ENCODE data around the gene NBEA. TPM values are rescaled to one million over a fixed set of nuclear protein-coding genes. Genes with fewer than 3 reads are reported as not detected.

NBEA gene
- total RNA-seq, 1 donor from 2014 or later, result 0.27 TPM

DNA sequence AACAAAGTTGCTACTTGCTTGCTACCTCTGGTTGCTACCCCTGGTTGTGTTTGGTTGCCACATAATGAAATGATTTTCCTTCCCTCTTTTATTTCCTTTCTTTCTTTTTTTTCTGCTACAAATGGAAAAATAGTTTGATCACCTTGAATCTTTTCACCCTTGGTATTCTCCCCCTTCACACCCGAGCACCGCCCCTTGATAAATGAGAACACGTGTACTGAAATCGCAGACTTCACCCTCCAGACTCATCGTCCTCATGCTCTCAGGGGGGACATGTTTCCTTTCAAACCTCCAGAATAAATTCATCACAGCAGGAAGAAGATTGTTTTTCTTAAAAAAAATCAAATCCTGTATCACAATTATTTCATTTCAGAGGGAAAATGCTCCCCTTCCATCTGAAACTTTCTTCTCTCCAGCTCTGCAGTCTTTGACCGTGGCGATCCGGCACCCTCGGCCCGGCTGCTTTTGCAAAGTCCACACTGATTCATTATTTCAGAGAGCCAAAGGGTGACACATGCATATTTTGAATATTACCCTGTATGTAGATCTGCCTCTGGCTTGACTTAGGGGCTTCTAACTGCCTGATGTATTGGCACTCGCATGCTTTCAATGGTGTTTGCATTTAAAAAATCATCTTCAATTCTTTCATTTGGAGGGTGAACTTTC, 757.0 kb downstream of the NBEA start:
- intact Hi-C loops (cut with micrococcal nuclease), result no loop called here

GRCh38 chr13:35699825-35700510, 757.9 kb downstream of the NBEA start:
- intact Hi-C loops (cut with micrococcal nuclease), result no loop called here

GRCh38 chr13:35700671-35701070, 758.6 kb downstream of the NBEA start:
- intact Hi-C loops (cut with micrococcal nuclease), result no loop called here

DNA sequence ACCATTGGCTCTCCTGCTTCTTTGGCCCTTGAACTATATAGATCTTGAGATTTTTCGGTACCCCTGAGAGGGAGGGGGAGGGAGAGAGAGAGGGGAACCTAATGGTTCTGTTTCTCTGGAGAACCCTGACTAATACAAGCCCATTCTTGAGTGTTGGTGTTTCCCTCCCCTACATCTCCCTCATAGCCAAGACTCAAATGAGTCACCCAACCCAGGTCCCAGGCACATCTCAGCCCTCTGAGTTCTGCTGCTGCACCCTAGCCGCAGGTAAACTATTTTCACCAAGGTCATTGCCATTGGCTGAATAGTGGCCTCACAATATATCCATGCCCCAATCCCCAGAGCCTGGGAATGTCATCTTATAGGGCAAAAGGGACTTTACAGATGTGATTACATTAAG, 760.2 kb downstream of the NBEA start:
- intact Hi-C loops (cut with micrococcal nuclease), result no loop called here

- intact Hi-C loops (cut with micrococcal nuclease), result no loop called here
Observed at GRCh38 chr13:35703061-35703460, 761.0 kb downstream of the NBEA start.

DNA sequence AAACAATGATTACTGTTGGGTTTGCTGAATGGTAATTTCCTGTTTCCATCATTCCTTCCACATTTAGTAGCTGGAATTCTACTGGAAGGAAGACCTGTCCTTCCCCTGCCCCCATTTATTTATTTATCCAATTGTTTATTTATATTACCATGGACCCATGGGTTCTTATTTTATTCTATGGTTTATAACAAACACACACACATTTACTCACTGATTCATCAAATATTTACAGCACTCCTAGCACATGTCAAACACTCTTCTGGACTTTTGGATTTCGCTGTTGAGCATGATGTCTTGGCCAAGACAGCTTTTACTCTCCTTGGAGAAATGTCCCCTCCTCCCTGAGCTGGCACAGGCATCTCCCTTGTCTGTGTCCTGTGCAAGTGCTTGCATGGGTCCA, 762.3 kb downstream of the NBEA start:
- intact Hi-C loops (cut with micrococcal nuclease), result no loop called here

DNA sequence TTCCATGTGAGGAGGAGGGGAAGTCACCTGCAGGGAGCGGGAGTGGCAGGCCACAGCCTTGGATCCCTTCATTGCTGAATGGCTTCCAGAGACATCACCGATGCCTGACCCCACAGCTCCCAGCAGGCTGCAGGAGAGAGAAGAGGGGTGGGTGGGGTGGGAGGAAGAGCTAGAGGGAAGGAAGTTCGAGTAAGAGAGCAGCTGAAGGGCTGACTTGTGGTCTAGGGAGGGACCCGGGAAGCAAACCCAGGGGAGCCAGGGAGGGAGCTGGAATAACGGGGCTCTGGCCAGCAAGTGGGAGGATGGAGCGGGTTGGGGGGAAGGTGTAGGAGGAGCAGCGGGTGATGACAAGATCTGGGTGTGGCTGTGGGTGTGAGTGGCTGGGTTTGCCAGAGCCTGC, 764.2 kb downstream of the NBEA start:
- intact Hi-C loops (cut with micrococcal nuclease), result no loop called here

DNA sequence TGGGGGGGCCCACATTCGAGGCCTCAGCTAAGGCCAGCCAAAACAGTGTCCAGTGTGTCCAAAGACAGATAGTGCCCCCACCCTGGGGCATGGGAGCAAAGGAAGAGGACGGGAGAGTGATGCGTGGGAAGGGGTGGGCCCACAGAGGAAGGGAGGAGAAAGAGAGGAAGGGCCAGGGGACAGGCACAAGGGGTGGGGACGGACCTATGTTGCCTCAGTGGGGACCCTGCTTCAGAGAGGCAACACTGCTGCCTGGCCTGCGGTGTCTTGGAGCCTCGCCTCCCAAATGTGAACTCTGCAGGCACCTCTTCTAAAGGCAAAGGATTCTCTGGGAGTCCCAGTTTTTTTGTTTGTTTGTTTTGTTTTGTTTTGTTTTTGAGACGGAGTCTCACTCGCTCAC, 764.7 kb downstream of the NBEA start:
- intact Hi-C loops (cut with micrococcal nuclease), result no loop called here

DNA sequence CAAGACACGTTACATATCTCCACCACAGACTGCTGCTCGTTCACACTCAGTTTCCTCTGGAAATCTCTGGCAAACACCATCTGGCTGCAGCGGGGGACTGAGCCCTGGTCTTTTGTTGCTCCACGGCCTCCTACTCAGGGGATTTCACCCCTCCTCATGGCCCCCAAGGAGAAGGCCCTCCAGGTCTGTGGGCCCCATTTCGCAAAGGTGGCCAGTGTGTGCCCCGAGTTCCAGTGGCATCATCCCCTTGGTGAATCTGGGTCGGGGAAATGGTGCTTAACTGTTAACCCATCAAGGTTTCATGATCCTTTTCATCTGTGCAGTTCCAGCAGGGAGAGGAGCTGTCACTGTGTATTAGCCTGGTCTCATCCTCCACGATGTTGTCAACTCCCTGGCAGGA, 769.8 kb downstream of the NBEA start:
- intact Hi-C loops (cut with micrococcal nuclease), result no loop called here

GRCh38 chr13:35712907-35713761, 771.1 kb downstream of the NBEA start:
- intact Hi-C loops (cut with micrococcal nuclease), result no loop called here

DNA sequence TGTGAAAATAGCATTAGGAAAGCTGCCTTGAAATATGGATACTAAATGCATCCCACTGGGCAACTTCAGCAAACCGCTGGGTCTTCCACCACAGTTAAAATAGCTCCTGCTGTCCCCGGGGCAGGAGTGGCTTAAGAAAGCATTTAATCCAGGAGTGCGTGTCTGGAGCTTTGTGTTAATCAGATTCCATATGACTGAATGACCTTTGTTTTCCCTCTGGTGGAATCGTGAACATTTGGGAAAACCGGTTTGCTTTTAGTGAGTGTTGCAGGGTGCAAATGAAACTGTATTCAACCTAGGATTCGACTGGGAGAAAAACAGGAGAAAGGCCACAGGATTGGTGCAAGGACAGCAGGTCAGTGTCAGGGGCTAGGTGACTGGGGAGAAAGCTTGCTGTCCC, 772.1 kb downstream of the NBEA start:
- intact Hi-C loops (cut with micrococcal nuclease), result no loop called here

GRCh38 chr13:35714588-35715377, 772.7 kb downstream of the NBEA start:
- intact Hi-C loops (cut with micrococcal nuclease), result no loop called here

DNA sequence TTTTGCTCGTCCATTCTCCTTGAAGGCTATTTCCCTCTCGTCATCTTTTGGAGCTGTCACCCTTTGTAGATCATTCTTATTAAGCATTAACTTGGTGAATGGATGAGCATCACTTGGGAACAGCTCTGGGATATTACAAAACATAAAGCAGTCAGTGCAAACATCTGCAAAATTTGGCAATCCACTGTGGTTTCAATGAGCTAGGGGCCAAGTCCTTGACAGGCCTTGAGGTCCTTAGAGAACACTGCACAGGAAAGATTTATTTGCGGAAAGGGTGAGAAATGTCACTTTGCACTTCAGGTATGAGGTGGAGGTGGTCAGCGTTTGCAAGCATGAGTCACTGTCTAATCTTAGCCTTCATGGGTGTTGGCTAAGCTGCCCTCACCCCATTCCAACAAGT, 774.1 kb downstream of the NBEA start:
- intact Hi-C loops (cut with micrococcal nuclease), result no loop called here

- intact Hi-C loops (cut with micrococcal nuclease), result no loop called here
Observed at GRCh38 chr13:35716729-35717128, 774.7 kb downstream of the NBEA start.

DNA sequence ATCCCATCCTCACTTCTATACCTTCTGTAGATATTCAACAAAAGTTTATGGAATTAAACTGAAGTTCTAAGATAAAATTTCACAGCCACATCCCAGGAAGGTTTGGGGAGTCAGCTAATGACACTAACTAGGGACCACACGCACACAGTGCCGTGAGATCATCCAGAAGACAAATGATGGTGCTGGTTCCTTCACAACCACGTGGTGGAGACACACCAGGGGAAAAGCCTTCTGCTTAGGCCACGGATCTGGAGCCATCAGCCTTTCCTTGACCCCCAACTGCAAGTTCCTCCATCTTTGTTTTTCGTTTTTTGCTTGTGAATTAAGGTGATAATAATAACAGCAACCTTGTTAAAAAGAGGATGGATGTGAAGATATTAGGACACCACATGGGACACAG, 776.0 kb downstream of the NBEA start:
- intact Hi-C loops (cut with micrococcal nuclease), result no loop called here

- intact Hi-C loops (cut with micrococcal nuclease), result no loop called here
Observed at GRCh38 chr13:35720290-35720689, 778.2 kb downstream of the NBEA start.

DNA sequence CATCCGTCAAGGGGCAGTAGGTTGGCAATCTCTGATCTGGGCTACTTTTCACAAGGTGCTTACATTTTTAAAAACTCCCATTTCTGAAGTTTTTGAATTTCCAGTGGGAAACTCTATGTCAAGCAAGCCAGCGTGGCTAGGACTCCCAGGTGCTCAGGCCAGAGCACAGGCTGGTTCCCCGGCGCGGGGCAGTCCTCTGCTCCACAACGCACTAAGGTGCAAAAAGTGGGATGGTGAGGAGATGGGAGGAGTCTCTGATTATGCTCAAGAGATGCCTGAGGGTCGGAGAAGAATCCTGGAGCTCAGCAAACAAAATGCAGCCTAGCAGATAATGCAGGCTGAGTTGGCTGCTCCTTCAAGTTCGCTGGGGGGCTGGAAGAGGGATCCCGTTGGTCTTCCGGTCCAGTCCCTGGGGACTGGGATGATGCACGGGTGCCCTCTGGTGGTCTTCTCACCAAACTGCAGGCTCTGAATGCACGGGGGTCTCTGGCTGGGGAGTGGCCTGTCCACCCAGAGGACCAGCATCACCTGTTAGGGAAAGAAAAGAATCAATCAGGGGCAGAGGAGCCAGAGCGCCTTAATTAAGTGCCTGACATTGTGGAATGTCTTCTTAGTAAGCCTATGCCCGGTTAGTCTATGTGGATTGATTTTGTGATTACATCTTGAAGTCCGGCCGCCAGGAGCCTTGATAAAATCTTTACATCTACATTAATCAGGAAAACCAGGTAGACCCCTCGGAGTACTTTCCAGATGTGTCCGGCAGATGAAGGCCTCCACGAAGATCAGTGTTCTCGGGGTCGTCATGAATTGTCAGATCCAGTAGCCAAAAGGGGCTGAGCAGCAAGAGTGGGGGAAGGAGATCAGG, 778.9 kb downstream of the NBEA start:
- intact Hi-C loops (cut with micrococcal nuclease), result no loop called here

Measured in T-helper 2 cell treated with Interferon-gamma antibody and Interleukin-4, amounts not matched to agents 100 ng/mL and 5 ng/mL, for 36 hours (primary cell).